COLO829 (cell line): ENCODE results near the gene SYNE2.
"Not testable (repeated sequence)": the region's sequence is repeated elsewhere in the genome, so short reads cannot be mapped to it uniquely, and the experiment has no call there.

ENCODE experiments used
- DNase-seq: peaks from one replicate; pipeline ENCODE4 v3.0.0; 2012; ENCODE audit warnings: low spot score

The SYNE2 gene

GRCh38 chr14:63869940-63870752 is 17.3 kb downstream of the SYNE2 start:
- DNase-seq: not testable (repeated sequence)

- not testable (repeated sequence) for DNase-seq
These were observed 17.9 kb downstream of the SYNE2 start for GRCh38 chr14:63870753-63871037.

DNA sequence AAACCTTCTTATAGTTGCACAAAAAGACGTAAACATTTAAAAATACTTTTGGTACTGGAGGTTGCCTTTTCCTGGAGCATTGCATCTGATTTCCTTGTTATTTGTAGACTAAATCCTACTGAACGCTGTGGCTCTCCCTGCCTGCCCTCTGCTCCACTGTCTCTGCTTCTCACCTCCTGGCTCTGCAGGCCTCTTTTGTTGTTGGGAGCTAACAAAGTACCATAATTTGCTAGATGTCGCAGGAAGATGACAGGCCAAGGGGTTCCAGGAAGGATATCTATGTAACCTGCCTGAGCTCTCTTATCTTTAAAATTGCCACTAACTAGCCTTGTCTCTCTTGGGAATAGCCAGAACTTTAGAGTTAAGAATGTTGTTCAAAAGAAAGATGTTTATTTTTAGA is 21.4 kb downstream of the SYNE2 start:
- DNase-seq: no peak

- no peak for DNase-seq
These were observed 22.5 kb downstream of the SYNE2 start for GRCh38 chr14:63875311-63875710.

DNA sequence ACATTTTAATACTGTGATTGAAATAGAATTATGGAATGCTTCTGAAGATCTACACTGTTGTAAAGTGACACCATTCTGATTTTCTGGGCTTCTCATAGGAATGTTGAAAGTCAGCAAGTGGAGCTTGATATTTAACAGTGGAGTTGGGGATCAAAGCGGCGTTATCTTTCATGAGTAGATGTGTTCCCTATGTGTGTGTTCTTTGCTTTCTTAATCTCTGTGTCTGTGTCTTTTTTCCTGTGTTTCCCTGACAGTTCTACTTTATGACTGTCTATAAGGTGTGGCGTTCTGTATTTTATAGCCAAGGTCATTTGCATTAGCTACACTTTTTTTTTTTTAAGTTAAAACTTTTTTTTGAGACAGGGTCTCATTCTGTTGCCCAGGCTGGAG is 24.7 kb downstream of the SYNE2 start:
- DNase-seq: no peak

DNA sequence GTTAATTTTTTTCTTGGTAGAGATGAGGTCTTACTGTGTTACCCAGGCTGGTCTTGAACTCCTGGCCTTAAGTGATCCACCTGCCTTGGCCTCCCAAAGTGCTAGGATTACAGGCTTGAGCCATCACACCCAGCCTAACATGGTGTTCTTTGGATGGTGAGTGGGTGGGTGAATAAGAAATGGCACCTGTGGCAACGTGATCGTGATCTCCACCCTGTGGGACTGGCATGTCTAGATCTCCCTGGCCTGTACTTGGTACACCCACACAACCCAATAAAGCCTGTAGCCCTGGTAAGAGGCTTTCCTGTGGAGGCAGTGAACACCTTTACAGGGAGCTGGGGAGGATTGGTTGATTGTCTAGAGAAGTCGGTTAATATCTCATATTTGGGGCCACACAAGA is 25.2 kb downstream of the SYNE2 start:
- DNase-seq: no peak

- no peak for DNase-seq
These were observed 26.0 kb downstream of the SYNE2 start for GRCh38 chr14:63878792-63879191.

DNA sequence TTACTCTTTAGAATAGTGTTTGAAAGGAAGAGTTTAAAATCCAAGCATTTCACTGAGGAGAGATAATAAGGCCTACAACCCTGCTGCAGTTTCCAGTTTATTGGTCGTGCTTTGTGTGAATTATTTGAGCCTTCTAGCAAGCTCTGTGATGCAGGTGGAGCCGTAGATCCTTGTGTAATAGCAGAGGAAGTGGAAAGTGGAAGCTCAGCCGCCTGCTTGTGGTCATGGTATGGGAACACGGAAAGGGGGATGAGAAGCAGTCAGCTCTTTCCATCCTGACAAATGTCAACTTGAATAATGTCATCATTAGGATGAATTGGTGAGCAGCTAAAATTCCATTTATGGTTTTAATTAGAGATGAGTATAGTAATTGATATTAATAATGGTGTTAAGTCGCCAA is 29.1 kb downstream of the SYNE2 start:
- no peak for DNase-seq

DNA sequence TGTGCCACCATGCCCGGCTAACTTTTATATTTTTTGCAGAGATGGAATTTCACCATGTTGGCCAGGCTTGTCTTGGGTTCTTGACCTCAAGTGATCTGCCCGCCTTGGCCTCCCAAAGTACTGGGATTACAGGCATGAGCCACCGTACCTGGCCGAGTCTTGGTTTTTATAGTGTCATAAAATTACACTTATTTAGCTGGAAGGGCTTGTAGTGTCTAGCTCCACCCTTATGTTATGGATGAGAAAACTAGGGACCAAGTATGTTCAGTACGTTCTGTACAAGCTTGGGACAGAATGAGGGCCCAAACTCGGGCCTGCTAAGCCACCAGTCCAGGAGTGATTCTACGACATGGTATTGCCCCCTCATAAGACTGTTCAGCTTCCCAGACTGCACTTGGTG is 35.1 kb downstream of the SYNE2 start:
- DNase-seq: no peak

- DNase-seq: no peak
These were observed 37.7 kb downstream of the SYNE2 start for GRCh38 chr14:63890553-63890952.

GRCh38 chr14:63891148-63891975 is 38.6 kb downstream of the SYNE2 start:
- no peak for DNase-seq

GRCh38 chr14:63892265-63892664 is 39.5 kb downstream of the SYNE2 start:
- DNase-seq: no peak

DNA sequence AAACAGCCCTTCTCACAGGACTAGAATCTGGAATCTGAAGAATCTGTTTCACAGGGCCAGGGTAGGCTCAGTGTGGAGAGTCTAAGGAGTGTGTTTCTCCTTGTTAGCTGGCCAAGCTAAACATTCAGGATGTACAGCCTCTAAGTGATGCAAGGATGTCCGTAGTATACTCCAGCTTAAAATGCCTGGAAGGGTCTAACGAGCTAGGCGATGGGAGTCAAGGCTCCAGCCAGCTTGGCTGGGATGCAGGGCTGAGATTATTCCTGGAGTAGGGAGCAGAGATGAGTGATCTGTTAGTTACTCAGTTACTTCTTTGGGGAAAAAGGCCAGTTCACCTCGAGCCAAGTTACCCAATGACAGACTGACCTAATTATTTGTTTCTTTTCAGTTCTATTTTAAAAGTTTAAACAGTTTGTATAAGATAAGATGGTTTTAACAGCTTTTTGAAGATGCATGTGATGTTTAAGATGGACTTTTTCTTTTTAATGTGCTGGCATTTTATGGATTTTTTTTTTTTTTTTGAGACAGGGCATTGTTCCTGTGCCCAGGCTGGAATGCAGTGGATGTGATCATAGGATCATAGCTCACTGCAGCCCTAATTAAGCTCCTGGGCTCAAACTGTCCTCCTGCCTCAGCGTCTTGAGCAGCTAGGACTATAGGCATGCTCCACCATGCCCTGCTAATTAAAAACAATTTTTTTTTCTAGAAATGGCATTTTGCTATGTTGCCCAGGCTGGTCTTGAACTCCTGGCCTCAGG is 41.1 kb downstream of the SYNE2 start:
- no peak for DNase-seq

DNA sequence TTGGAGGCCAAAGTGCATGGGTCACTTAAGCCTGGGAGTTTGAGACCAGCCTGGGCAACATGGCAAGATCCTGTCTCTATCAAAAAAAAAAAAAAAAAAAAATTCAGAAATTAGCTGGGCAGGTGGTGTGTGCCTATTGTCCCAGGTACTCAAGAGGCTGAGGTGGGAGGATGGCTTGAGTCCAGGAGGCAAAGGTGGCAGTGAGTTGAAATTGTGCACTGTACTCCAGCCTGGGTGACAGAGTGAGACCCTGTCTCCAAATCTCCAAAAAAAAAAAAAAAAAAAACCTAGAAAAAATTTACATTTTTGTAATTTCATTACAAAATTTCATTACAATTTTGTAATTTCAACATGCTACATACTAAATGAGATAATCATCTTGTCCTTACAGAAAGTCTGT is 42.7 kb downstream of the SYNE2 start:
- no peak for DNase-seq

DNA sequence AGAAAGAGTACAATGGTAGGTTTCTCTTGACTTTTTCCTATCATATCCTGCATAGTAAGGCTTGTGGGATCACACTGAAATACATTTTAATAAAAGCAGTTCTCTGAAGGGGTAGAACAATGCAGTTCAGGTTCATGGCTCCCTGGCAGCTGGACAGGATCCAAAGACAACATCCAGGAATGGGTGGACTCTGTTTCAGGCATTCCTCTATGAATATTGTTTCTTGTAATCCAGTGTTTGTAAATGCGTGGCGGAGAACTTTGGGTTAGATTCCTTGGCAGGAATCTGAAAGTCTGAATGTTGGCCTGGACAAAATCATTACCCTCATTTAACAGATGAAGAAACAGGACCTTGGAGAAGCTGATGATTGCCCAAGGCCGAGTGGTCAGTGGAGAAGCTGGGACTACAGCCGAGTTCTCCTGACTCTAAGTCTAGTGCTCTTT is 43.5 kb downstream of the SYNE2 start:
- peak; percentile 11 for DNase-seq

- no peak for DNase-seq
These were observed 44.9 kb downstream of the SYNE2 start for GRCh38 chr14:63897721-63898163.

- DNase-seq: no peak
These were observed 47.1 kb downstream of the SYNE2 start for GRCh38 chr14:63899953-63900352.

- no peak for DNase-seq
These were observed 48.8 kb downstream of the SYNE2 start for GRCh38 chr14:63901434-63902085.

DNA sequence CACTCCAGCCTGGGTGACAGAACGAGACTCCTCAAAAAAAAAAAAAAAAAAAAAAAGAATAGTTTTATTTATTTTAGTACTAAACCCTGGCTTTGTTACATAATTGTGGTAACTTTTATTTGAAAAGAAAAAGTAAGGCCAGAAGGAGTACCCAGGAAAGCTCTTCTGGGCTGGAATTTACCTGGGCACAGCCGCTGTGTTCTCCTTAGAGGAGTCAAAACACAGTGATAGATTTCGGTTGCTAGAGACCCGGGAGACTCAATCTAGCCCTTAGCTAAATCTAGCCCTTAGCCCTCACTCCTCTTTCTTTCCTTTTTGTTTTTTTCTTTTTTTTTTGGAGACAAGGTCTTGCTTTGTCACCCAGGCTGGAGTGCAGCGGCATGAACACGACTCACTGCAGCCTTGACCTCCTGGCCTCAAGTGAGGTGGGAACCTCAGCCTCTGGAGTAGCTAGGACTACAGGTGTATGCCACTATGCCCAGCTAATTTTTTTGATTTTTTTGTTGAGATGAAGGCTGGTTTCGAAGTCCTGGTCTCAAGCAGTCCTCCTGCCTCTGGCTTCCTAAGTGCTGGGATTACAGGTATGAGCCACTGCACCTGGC is 49.7 kb downstream of the SYNE2 start:
- no peak for DNase-seq

DNA sequence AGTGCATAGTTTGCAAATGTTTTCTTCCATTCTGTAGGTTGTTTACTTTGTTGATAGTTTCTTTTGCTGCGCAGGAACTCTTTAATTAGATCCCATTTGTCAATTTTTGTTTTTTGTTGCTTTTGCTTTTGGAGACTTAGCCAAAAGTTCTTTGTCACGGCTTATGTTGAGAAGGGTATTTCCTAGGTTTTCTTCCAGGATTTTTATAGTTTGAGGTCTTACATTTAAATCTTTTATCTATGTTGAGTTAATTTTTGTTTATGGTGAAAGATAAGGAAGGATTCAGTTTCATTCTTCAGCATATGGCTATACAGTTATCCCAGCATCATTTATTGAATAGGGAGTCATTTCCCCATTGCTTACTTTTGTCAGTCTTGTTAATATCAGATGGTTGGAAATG is 51.9 kb downstream of the SYNE2 start:
- DNase-seq: no peak

GRCh38 chr14:63905370-63905769 is 52.6 kb downstream of the SYNE2 start:
- no peak for DNase-seq
